Measurements from ENCODE around the gene ZNF93.
"Not testable (repeated sequence)": the region's sequence is repeated elsewhere in the genome, so short reads cannot be mapped to it uniquely, and the experiment has no call there.

ZNF93 gene

DNA sequence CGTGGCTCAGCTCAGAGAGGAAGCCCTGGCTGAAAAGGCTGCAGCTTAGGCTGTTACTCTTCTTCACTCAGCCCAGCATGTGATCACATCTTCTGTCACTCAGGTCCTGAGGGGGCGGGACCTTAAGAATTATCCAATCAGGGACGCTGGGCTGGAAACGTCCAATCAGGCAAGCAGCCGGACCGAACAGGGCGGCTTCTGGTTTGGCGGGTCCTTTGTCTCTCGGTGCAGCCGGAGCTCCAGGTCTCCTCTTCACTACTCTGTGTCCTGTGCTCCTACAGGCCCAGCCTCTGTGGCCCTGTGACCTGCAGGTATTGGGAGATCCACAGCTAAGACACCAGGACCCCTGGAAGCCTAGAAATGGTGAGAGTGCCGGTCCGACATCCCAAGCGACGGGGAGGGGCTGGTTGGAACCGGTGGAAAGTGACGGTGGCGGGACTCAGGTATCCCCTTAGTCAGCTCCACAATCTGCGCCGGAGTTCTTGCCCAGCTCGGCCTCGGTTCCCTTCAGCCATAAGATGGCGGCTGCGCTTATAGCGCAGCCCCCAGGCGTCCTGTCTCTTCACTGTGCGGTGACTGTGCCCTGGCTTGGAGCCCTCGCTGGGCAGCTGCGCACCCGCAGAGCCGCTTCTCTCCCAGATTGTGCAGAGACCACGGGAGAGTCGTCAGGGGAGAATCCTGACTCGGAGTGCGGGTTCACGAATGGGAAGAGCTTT is at the start of gene ZNF93:
Gene ZNF93 (plus strand): TSS at position 218 of the 716 bp plus-strand sequence. CDS start 143 bp downstream, at position 361.
- peak within 1 kb of the TSS; percentile 60 to 79 (median 72) for H3K4me3 ChIP-seq
- peak within 1 kb of the TSS in 20 of 21 experiments; percentile 41 to 90 (median 74) for H3K27ac ChIP-seq

DNA sequence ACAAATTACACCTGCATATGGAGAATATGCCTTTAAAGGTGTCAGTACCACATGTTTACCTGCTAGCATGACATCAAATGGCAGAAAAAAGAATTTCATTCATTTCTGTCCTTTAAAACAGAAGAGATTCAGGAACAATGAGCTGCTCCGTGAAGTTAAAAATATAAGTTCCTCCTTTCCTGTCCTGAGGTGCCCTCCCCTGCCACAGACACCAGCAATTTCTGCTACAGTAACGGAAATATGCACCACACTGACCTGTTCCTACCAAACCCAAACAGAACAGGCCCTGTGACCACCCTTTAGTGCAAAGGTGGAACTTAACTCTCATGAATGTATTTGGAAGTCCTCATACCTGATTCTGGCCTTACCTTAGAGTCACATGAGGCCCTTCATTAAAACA is 49.0 kb upstream of the ZNF93 start:
- H3K27ac ChIP-seq, H3K4me3 ChIP-seq: not testable (repeated sequence)

DNA sequence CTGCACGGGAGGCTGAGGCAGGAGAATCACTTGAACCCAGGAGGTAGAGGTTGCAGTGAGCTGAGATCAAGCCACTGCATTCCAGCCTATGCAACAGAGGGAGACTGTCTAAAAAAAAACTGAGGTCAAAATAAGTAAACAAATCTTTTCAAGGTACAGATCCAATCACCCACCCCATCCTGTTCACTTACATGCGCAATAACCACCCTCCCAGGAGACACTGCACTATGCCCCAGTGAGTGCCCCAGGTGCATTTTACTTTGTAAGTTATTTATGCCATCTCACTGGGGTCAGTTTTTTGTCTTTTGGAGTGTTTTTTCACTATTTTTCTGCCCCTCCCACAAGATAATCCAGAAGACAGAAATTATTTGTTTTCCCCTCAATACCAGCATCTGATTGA is 42.0 kb upstream of the ZNF93 start:
- Histone ChIP-seq H3K4me3 (no peak overlapping the region), H3K27ac (no peak overlapping the region)

- Histone ChIP-seq H3K4me3 (peak overlapping the region in 2 of 7 experiments; percentile 15 to 39), H3K27ac (no peak overlapping the region)
Measured at GRCh38 chr19:19860756-19861390, 39.9 kb upstream of the ZNF93 start.

DNA sequence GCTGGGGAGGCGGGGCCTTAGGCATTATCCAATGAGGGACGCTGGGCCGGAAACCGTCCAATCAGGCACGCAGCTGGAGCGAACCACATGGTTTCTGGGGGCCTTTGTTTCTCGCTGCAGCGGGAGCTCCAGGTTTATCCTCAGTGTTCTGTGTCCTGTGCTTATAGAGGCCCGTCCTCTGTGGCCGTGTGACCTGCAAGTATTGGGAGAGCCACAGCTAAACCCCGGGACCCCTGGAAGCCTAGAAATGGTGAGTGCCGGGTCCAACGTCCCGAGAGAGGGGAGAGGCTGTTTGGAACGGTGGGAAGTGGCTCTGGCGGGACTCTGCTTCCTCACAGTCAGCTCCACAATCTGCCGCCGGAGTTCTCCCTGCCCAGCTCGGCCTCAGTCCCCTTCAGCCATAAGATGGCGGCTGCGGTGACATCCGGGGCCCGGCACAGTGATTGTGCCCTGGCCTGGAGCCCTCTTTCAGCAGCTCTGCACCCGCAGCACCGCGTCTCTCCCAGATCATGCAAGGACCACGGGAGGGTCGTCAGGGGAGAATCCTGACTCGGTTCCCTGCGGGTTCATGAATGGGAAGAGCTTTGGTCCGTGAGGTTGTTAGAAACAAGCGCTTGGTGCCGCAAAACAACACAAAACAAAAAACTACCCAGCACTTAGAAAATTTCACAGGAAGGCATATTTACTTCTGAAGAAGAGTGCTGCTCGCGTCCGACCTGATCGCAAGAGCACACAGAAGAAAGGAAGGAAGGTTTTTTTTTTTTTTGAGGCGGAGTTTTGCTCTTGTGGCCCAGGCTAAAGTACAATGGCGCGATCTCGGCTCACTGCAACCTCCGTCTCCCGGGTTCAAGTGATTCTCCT is 34.8 kb upstream of the ZNF93 start, which contains the start of gene ZNF253:
Gene ZNF253 (plus strand): TSS at position 133 of the 861 bp plus-strand sequence. CDS start 115 bp downstream, at position 248.
- peak within 1 kb of the TSS; percentile 43 to 96 (median 73) for H3K4me3 ChIP-seq
- H3K27ac ChIP-seq: peak within 1 kb of the TSS; percentile 44 to 95 (median 89)

- Histone ChIP-seq H3K4me3 (peak overlapping the region; percentile 43 to 96 (median 73)), H3K27ac (peak overlapping the region; percentile 44 to 95 (median 89))
Measured at GRCh38 chr19:19866611-19867248, 34.0 kb upstream of the ZNF93 start.

GRCh38 chr19:19870086-19870485 is 30.7 kb upstream of the ZNF93 start:
- not testable (repeated sequence) for H3K27ac ChIP-seq, H3K4me3 ChIP-seq

- Histone ChIP-seq H3K4me3 (no peak overlapping the region), H3K27ac (no peak overlapping the region)
Measured at GRCh38 chr19:19871932-19872331, 28.8 kb upstream of the ZNF93 start.

DNA sequence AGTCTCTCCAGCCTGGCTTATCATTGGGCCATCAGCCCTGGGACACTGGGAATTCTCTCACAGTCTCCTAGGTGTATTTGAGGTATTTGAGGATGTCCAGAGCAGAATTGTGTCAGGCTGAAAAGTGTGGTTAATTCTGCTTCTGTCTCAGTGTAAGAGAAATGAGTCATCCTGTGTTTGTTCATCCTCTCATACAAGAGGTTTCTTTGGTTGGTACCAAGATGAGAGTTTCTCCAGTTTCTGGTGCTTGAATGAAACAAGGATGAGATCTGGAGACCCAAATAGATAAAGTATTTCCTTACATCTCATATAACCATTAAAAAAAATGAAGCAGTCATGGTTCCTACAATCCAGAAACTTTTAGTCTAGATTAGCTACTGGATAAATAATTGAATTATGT is 27.4 kb upstream of the ZNF93 start:
- no peak overlapping the region for H3K4me3 ChIP-seq

GRCh38 chr19:19877724-19878123 is 23.0 kb upstream of the ZNF93 start:
- no peak overlapping the region for H3K27ac ChIP-seq

More for the DNA sequence above, 27.4 kb upstream of the ZNF93 start:
- no peak overlapping the region for H3K27ac ChIP-seq

DNA sequence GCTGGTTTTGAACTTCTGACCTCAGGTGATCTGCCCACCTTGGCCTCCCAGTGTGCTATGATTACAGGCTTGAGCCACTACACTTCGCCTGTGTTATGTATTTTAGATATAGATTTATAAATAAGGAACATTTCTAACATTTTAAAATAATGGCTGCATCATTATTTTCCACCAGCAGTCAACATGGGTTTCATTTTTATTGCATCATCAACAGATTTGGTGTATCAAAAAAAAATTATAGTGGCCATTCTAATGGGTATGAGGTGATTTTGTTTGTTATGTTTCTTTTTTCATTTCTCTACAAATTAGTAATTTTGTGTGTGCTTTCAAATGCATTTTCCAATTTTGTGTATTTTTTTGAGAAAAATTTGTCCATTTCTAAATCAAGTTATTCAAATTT is 16.2 kb upstream of the ZNF93 start:
- no peak overlapping the region for H3K27ac ChIP-seq
- no peak overlapping the region for H3K4me3 ChIP-seq

More at GRCh38 chr19:19877724-19878123, 23.0 kb upstream of the ZNF93 start:
- H3K4me3 ChIP-seq: no peak overlapping the region

- H3K27ac ChIP-seq, H3K4me3 ChIP-seq: not testable (repeated sequence)
Measured at GRCh38 chr19:19892055-19892941, 8.4 kb upstream of the ZNF93 start.

DNA sequence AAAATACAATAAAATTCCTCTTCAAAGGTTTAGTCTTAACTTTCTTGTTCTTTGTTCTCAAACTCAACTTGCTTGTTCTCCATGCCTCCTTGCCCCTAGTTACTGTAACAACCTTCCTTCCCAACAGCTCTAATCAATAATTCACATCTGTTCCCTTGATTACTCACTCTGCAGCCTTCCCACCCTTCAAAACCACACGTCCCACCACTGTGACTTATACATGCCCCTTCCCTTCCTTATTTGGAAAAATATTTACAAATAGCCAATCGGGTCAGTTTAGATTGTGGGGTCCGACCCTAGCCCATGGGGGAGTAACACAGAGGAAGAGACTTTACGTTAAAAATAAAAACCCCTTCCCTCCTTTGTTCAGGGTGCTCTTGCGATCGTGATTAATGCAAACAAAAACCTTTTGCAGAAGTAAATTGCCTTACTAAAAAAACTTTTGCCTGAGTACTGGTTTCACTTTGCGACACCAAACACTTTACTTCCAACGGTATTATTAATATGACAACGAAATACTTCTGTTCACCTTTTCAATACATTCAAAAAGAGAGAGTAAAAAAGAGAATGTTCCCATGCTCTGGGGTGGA is 512 bp upstream of the ZNF93 start:
- Histone ChIP-seq H3K4me3 (peak overlapping the region; percentile 60 to 79 (median 72)), H3K27ac (peak overlapping the region in 15 of 21 experiments; percentile 11 to 90 (median 69))

- not testable (repeated sequence) for H3K27ac ChIP-seq, H3K4me3 ChIP-seq
Measured at GRCh38 chr19:19907551-19907950, 6.8 kb downstream of the ZNF93 start.

GRCh38 chr19:19909654-19910053 is 8.9 kb downstream of the ZNF93 start:
- no peak overlapping the region for H3K27ac ChIP-seq
- no peak overlapping the region for H3K4me3 ChIP-seq

GRCh38 chr19:19911150-19911549 is 10.4 kb downstream of the ZNF93 start:
- Histone ChIP-seq H3K4me3 (no peak overlapping the region), H3K27ac (no peak overlapping the region)

GRCh38 chr19:19914596-19914995 is 13.8 kb downstream of the ZNF93 start:
- Histone ChIP-seq H3K4me3 (no peak overlapping the region), H3K27ac (no peak overlapping the region)

GRCh38 chr19:19930417-19930816 is 29.7 kb downstream of the ZNF93 start:
- H3K4me3 ChIP-seq, H3K27ac ChIP-seq: not testable (repeated sequence)

All from skin epidermis (tissue), 12 donors.